Astrocyte of the spinal cord (primary cell): Measurements from ENCODE around the gene SLC12A4.

Experiments used
- DNase-seq: peaks from one replicate; pipeline ENCODE4 v3.0.0; 2011; ENCODE audit warnings: low read depth, low spot score
- H3K4me3 ChIP-seq: 2 replicates; pipeline ENCODE4 v1.5.1; 2011; ENCODE audit warnings: low read depth, mild to moderate bottlenecking, low read length, moderate library complexity
- in situ Hi-C: cut with HindIII; loops from 2 replicates; pipeline ENCODE4 v1.10.0; 2017; ENCODE audit warnings: low sequenced_read_pairs
- TF ChIP-seq, protein P1 (sequence below): IDR thresholded peaks from 2 replicates; pipeline ENCODE4 v1.5.1; 2012; ENCODE audit warnings: low read depth, mild to moderate bottlenecking, low read length, inconsistent platforms

SLC12A4 gene

DNA sequence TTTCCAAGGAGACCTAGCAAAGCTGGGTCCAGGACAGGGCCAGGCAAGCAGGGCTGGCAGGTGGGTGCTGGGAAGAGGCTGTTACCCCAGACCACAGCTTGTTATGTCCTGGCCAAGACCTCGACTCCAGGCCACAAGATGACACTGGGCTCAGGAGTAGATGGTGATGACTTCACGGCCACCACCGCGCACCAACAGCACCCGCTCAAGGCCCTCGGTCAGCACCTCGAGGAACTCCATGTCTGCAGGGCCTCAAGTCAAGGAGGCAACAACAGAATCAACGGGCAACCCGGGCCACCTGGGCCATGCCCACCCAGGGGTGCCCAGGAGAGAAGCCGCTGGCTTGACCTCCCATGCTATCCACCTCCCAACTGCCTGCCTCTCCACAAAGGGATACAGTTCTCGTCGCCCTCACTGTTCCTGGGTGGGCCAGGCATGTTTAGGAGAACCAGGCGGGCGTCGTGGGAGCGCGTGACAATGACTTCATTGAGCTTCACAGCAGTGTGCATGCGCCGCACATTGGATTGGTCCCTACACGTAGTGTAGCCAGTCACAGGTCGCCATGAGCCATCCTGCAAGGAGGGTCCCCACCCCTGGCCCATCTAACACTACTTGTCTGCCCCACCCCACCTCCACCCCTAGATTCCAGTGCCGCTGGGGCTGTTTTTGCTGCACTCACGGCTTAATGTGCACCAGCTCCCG is 23.6 kb downstream of the SLC12A4 start:
- in situ Hi-C loops = no loop called here
- H3K4me3 ChIP-seq = no peak overlapping the region
- DNase-seq = no peak
- TF ChIP-seq, protein P1, sequence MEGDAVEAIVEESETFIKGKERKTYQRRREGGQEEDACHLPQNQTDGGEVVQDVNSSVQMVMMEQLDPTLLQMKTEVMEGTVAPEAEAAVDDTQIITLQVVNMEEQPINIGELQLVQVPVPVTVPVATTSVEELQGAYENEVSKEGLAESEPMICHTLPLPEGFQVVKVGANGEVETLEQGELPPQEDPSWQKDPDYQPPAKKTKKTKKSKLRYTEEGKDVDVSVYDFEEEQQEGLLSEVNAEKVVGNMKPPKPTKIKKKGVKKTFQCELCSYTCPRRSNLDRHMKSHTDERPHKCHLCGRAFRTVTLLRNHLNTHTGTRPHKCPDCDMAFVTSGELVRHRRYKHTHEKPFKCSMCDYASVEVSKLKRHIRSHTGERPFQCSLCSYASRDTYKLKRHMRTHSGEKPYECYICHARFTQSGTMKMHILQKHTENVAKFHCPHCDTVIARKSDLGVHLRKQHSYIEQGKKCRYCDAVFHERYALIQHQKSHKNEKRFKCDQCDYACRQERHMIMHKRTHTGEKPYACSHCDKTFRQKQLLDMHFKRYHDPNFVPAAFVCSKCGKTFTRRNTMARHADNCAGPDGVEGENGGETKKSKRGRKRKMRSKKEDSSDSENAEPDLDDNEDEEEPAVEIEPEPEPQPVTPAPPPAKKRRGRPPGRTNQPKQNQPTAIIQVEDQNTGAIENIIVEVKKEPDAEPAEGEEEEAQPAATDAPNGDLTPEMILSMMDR = no peak

DNA sequence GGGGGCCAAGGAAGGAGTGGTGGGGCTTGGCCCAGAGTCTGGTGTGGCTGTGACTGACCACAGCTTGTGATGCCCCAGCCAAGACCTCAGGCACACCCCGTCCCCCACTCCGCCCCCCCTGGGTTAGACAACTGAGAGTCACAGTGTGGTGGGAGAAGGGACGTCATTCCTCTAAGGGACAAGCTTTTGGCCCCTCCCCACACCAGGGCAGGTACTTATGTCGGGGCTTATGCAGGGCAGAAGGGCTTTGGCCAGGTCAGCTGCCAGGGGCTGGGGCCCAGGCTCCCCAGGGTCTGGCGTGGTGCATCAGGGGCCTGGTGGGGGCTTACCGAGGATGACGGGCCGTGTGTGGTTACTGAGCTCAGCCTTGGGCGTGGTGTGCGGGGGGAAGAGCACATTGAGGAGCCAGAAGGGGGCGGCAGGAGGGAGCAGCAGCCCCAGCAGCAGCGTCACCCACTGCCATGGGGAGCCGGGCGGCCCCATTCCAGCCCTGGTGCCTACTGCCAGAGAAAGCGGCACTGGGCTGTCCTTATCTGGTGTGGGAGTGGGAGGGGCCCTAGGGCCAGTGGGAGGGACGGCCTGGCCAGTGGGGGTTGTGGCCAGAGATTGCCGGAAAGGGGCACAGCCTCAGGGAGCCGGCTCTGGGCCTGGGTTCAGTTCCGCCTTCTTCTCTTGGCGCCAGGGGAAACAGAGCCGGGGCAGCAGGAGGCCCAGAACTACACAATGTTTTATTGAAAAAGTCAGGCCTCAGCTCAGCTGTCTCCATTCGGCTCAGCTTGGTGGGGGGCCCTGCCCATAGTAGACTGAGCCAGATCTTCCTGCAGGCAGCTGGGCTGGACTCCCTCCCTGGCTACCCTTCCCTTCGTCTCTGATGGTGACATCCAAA is 24.6 kb downstream of the SLC12A4 start, which contains the start of gene LCAT:
LCAT (minus strand) TSS at position 502 of the 886 bp plus-strand sequence; CDS start at position 483, 19 bp downstream.
- in situ Hi-C loops = no loop called here
- TF ChIP-seq, protein P1 = no peak

DNA sequence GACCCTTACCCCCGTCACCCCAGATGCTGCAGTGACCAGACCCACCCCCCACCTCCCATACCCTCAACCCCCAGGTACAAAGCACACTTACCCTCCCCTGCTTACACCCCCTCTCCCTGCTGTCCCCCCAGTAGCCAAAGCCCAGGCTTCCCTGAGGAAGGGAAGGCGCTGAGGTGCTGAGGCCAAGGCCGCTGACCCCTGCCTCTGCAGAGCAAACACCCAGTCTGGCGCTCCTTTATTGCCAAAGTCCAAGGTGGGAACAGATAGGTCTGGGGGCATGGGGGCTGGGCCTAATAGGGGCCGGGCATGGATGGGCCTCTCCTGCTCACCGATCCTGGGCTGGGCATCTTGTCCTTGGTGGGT is 25.2 kb downstream of the SLC12A4 start:
- in situ Hi-C loops = no loop called here
- no peak overlapping the region for H3K4me3 ChIP-seq
- DNase-seq = no peak
- TF ChIP-seq, protein P1 = no peak

More for the DNA sequence above, 24.6 kb downstream of the SLC12A4 start, which contains the start of gene LCAT:
- H3K4me3 ChIP-seq = no peak within 1 kb of the TSS
- DNase-seq = peak; percentile 66

DNA sequence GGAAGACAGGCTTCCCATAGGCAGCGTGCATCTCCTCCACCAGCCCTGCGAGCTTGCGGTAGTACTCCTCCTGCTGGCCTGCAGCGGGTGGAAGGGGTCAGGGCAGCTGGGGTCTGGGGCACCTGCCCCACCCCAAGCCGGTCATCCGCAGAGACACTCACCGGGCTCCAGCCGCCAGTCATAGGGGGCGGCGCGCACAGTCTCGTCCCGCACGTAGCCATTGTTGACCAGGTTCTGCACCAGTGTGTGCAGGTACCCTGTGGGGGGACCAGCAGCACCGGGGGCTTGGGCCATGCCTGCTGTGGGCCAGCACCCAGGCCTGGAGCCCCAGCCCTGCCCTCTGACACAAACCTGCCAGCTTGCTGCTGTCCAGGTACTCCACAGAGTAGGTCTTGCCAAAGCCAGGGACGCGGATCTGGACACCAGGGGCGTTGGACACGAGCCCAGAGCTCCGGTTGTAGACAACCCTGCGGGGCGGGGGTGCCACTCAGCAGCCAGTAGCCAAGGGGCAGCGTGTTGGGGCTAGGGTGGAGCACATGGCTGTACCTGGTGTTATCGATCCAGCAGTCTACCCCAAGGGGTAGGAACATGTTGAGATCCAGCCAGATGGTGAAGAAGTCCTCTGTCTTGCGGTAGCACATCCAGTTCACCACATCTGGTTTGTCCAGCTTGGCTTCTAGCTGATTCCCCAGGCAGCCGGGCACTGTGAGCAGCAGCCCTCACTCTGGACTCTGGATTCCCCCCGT is 25.8 kb downstream of the SLC12A4 start:
- in situ Hi-C loops = no loop called here
- DNase-seq = no peak
- TF ChIP-seq, protein P1 = no peak
- no peak overlapping the region for H3K4me3 ChIP-seq

DNA sequence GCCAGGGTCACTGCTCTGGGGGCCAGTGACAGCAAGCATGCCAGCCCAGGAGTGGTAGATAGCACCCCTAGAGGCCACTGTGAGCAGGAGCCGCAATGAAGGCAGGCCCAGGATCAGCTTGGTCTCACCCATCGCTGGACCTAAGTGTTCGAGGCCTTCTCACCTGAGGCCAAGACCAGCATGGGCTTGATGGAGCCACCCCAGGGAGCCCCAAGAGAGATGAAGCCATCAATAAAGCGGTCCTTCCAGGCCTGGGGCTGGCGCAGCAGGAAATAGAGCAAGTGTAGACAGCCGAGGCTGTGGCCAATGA is 26.3 kb downstream of the SLC12A4 start:
- in situ Hi-C loops = no loop called here
- peak; percentile 27 for DNase-seq
- TF ChIP-seq, protein P1 = peak; percentile 81
- H3K4me3 ChIP-seq = no peak overlapping the region

DNA sequence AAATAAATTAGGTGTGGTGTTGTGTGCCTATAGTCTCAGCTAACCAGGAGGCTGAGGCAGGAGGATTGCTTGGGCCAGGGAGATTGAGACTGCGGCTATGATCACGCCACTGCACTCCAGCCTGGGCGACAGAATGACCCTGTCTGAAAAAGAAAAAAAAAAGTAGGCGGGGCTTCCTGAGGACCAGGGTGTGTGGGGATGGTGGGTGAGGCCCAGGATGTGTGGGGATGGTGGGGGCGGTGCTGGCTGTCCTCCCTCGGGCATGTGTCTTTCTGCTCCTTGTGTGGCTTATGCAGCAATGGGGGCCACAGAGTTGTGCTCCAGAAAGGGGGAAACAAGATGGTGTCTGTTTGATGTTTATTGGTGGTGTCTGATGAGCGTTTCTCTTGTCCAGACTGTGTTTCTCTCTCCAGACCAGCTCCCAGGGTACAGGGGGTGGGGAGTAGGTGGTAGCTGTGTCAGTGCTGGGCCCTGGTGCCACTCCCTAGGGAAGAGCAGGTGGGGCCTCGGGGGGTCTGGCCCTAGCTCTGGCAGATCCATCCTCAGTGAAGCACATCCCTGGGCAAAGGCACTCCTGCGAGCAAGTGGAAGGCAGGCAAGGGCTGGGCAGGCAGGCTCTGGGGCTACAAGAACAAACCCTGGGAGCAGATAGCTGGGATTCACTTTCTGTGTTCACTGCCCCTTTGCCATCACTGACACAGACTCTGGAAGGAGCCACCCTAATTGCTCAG is 26.8 kb downstream of the SLC12A4 start:
- no peak for DNase-seq
- in situ Hi-C loops = no loop called here
- no peak overlapping the region for H3K4me3 ChIP-seq
- TF ChIP-seq, protein P1 = no peak
